Neuron (in vitro differentiated cells): ENCODE results near the gene TNNI3K.

Source experiments
- H2AFZ ChIP-seq: one replicate; pipeline ENCODE4 v1.6.1; 2013; ENCODE audit warnings: low read depth, mild to moderate bottlenecking, inconsistent platforms, low read length, moderate library complexity
- H3K27me3 ChIP-seq: one replicate; pipeline ENCODE4 v1.6.1; 2013; ENCODE audit warnings: low read length; ENCODE audit not compliant: insufficient read depth
- H3K36me3 ChIP-seq: one replicate; pipeline ENCODE4 v1.6.1; 2013; ENCODE audit warnings: low read length; ENCODE audit not compliant: insufficient read depth
- H3K4me1 ChIP-seq: one replicate; pipeline ENCODE4 v1.6.1; 2013; ENCODE audit warnings: low read length; ENCODE audit not compliant: insufficient read depth
- H3K4me3 ChIP-seq: 2 replicates; pipeline ENCODE4 v1.5.1; 2013; ENCODE audit warnings: mild to moderate bottlenecking, low read length, moderate library complexity
- H3K9me3 ChIP-seq: one replicate; pipeline ENCODE4 v1.6.1; 2013; ENCODE audit warnings: low read length

The TNNI3K gene

GRCh38 chr1:74590288-74590687 is 355.1 kb downstream of the TNNI3K start:
- H3K4me3 ChIP-seq, result no peak overlapping the region
- H3K4me1 ChIP-seq, result no peaks in the 10 kb centered on the region
- no peaks in the 10 kb centered on the region for H3K36me3 ChIP-seq
- no peak overlapping the region for H2AFZ ChIP-seq
- no peaks in the 10 kb centered on the region for H3K27me3 ChIP-seq
- no peaks in the 10 kb centered on the region for H3K9me3 ChIP-seq

DNA sequence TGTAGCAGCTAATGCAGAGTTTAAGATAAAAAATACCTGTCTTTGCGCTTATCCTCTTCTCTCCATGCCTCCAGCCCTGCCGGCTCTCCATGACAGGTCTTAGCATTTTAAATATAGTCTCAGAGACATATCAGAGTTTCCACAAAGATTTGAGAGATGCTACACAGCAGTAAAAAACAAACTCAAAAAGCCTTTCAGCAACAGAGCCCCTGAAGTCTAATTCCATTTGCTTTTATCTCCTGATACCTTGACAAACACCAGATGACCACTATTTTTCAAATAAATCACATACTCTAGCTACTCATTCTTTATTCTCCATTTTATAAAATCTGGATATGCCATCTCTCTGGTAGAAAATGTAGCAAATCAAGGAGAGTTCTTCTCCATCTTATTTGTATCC is 356.8 kb downstream of the TNNI3K start:
- no peak overlapping the region for H3K4me3 ChIP-seq
- H3K9me3 ChIP-seq, result no peaks in the 10 kb centered on the region
- H3K27me3 ChIP-seq, result no peaks in the 10 kb centered on the region
- peaks cover 4% of the 10 kb centered on the region for H3K4me1 ChIP-seq
- H3K36me3 ChIP-seq, result no peaks in the 10 kb centered on the region
- no peak overlapping the region for H2AFZ ChIP-seq

DNA sequence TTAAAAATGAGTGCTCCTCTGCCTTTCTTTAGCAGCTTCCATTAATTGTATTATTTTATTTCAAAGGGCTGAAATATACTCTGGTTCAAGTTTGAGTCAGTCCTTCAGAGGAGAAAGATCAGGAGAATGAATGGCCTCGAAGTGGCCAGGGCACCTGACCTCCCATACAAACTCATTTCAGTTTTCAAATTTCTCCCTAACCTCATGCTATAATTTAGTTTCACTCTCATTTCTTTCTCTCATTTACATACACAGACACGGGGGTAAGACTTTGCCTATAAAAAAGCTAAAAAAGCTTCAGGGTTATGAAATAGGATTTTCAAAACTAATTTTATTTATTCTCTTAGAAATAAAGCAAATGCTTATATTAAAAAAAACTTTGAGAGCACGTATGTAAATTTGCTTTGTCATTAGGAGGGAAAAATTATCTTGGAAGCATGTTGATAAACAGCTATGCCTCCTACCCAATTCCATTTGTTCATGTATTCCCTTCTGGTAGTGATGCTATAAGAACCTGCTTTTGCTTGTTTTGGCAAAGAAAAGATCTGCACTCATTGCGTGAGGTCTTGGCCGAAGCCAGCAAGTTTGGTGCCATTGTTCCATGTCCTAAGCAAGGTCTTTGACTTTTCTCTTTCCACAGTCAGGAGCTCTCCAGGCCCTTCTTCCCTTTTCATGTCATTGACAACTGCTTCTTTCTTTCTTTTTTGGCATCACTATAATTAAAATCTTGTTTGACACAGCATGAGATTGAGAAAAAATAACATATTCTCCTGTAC is 357.6 kb downstream of the TNNI3K start:
- no peaks in the 10 kb centered on the region for H3K9me3 ChIP-seq
- H3K4me3 ChIP-seq, result no peak overlapping the region
- H3K36me3 ChIP-seq, result no peaks in the 10 kb centered on the region
- no peak overlapping the region for H2AFZ ChIP-seq
- H3K4me1 ChIP-seq, result peaks cover 4% of the 10 kb centered on the region
- no peaks in the 10 kb centered on the region for H3K27me3 ChIP-seq
